Skin of body (tissue), 2 donors: ENCODE measurements around the gene CXCL11. TPM values are rescaled to one million over a fixed set of nuclear protein-coding genes. Genes with fewer than 3 reads are reported as not detected.
A peak's percentile ranks its signal among the peaks of the same experiment; 100 is the strongest.
"Not testable (repeated sequence)": the region's sequence is repeated elsewhere in the genome, so short reads cannot be mapped to it uniquely, and the experiment has no call there.

Source experiments
- DNase-seq: peaks from one replicate; lab custom pipeline; 2025; lab: John Stamatoyannopoulos, UW
- total RNA-seq: library from RNA; depleted of rRNA; stranded (reverse); fragments of >200 nt; gene quantifications from one replicate; pipeline ENCODE4 v1.2.3, GENCODE V29; 2014

CXCL11 gene
- total RNA-seq, 1 donor from 2014 or later, result 0.49 TPM

GRCh38 chr4:76043306-76043705 is 7.4 kb upstream of the CXCL11 start:
- not testable (repeated sequence) for DNase-seq

DNA sequence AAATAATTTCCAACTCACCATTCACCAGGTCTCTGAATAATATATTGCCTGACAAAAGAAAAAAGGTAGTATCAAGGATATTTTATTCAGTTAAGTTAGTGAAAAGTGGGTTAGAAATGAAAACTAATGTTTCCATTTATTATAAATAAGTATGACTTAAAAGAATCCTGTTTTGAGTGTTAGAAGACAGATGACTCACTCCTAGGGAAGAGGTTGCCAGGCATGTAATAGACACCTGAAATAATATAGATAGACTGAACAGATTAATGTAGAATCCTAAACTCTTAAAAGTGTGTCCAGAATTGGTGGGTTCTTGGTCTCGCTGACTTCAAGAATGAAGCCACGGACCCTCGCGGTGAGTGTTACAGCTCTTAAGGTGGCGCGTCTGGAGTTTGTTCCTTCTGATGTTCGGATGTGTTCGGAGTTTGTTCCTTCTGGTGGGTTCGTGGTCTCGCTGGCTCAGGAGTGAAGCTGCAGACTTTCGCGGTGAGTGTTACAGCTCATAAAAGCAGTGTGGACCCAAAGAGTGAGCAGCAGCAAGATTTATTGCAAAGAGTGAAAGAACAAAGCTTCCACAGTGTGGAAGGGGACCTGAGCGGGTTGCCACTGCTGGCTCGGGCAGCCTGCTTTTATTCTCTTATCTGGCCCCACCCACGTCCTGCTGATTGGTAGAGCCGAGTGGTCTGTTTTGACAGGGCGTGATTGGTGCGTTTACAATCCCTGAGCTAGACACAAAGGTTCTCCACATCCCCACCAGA is 6.5 kb upstream of the CXCL11 start:
- not testable (repeated sequence) for DNase-seq

DNA sequence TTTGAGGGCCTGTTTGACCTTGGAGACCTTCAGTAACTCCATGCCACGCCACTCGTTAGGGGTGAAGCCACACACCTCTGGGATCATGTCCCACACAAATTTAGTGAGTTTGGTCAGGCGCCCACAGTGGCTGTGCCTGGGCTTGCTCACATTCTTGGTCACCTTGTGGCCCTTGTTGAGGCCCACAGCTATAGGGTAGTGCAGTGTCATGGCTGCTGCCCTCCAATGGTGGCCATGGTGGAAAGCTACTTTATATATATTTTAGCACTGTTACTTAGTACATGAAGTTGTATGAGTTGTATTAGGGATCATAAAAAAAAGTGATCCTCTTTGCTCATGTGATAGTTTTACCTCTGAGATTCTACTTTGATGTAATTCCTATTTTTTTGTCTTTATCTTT is 985 bp upstream of the CXCL11 start:
- no peak for DNase-seq

DNA sequence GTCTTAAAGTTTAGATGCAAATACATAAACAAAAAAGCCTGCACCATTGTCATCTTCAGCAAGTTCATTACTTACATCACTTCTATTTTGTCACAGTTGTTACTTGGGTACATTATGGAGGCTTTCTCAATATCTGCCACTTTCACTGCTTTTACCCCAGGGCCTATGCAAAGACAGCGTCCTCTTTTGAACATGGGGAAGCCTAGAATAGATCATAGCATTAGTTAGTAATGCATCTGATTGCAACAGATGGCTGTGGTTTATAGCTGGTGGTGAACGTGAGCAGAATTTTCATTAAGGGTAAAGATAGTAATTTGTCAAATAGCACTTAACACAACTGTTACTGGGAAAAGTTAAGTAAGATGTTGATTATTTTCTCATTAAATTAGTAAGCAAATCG is 729 bp downstream of the CXCL11 start:
- no peak for DNase-seq

GRCh38 chr4:76029300-76029699 is 6.6 kb downstream of the CXCL11 start:
- DNase-seq, result no peak

- no peak for DNase-seq
Observed at GRCh38 chr4:76028350-76028765, 7.5 kb downstream of the CXCL11 start.

DNA sequence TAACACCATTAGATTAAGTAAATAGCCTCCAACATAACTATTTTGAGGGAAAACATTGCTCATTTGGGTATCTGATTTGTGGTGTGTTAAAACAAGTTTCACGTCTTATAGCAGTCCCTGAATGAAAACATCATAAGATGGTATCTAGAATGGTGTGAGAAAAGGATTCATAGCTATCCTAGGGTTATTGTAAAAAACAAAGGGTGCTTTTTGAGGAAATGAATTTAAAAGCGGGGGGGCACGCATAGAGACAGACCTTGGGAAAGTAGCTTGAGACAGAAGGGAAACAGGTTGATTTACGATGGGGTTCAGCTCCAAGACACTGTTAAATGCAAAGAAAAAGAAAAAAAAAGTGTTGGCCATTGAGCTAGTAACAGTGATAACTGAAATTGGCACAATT is 11.8 kb downstream of the CXCL11 start:
- no peak for DNase-seq

- no peak for DNase-seq
Observed at GRCh38 chr4:76023389-76023788, 12.5 kb downstream of the CXCL11 start, which contains the start of gene CXCL10. TSS of gene CXCL10 (minus strand) at chr4:76023497. CDS start at chr4:76023431, 66 bp downstream.

- DNase-seq, result no peak
Observed at GRCh38 chr4:76022677-76023076, 13.2 kb downstream of the CXCL11 start.

DNA sequence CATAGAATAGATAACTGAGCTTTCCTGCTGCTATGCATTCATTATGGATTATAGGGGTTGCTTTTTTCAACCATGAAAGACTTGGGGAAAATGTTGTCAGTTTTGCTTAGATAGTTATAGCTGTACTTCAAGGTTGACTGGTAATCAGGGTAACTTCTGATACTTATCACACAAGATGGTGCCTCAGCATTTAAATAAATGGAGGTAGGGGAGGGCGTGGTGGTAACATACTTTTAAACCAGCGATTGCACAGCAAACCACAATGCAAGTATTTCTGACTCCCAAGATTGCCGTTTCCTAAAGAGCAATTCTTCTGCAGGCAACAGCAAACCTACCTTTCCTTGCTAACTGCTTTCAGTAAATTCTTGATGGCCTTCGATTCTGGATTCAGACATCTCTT is 13.8 kb downstream of the CXCL11 start:
- DNase-seq, result no peak

GRCh38 chr4:76017056-76017686 is 18.7 kb downstream of the CXCL11 start:
- no peak for DNase-seq

DNA sequence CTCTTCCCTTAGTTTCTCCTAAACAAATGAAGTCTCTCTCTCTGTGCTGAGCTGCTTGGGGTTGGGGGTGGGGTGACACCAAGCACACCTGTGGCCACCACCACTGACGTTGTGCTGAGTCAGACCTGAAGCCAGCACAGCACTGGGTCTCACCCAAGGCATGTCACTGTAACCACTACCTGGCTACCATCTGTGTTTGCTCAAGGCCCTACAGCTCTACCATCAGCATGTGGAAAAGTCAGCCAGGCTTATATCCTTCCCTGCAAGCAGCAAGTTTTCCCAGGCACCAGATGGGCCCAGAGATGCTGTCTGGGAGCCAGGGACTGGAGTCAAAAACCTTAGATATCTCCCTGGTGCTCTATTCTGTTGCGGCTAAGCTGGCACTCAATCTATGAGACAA is 19.5 kb downstream of the CXCL11 start:
- no peak for DNase-seq

- DNase-seq, result no peak
Observed at GRCh38 chr4:76013540-76013939, 22.3 kb downstream of the CXCL11 start.

DNA sequence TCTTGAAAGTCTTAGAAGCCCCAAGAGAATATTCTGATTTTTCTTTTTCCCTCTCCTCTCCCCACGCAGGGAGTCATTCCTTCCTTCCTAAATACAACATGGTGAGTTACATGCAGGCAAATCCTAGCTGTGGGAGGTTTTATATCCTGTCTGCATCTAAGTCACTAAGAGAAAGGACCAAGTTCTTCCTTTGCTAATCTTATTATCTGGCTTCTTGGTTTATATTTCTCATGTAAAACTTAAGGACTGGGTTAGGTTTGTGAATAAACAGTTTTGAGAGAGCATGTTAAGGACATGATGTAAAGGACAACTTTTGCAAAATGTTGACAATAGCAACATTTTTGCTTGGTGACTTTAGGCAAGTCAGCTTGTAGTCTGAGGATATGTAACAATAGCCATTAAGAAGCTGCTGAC is 23.5 kb downstream of the CXCL11 start:
- DNase-seq, result no peak

GRCh38 chr4:76011700-76012387 is 24.0 kb downstream of the CXCL11 start:
- DNase-seq, result peak; percentile 45

DNA sequence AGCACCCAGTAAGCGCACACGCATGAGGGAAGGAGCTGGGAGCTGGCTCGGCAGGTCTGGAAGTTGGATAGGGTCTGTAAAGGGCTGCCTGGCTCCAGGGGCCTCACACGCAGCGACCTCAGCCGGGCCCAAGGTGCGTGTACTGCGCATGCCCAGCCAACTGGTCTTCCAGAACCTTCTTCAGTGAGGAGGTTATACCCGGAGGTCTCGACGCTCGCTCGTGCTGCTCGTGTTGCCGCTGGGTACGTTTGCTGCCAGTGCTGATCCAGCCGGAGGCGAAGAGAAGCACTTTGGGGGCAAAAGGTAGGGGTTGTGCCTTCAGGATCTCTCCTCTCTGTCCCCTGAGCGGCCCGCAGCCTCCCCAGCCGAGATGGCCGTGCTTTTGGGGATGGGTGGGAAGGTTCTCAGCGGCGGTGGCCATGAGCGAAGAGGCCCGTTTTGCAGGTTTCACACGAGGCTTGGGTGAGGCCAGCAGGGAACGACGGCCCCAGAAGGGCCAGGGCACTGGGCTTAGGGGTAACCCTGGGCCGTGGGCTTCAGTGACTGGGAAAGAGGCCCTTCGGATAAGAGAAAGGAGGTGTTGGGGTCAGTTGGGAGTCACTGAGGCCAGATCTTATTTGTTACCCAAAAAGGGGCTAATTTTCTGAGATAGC is 24.7 kb downstream of the CXCL11 start:
- DNase-seq, result no peak

DNA sequence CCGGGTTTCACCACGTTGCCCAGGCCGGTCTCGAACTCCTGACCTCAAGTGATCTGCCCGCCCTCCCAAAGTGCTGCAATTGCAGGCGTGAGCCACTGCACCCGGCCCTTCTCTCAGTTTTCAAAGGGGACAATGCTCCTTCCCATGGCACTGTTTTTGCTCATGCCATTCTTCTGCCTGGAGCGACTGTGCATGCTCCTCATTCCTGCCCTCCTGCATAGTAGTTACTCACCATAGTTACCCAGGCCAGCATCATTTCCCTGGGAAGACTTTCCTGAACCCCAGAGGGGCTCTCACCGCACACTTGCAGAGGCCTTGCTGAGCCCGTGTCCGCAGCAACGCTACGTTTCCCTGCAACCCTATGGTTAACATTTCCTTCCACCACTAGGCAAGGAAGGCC is 25.3 kb downstream of the CXCL11 start:
- DNase-seq, result no peak

- no peak for DNase-seq
Observed at GRCh38 chr4:76009311-76009710, 26.6 kb downstream of the CXCL11 start.

- no peak for DNase-seq
Observed at GRCh38 chr4:76007089-76007862, 28.6 kb downstream of the CXCL11 start, which contains the start of gene CXCL9. TSS of gene CXCL9 (minus strand) at chr4:76007509. CDS start at chr4:76007449, 60 bp downstream.

DNA sequence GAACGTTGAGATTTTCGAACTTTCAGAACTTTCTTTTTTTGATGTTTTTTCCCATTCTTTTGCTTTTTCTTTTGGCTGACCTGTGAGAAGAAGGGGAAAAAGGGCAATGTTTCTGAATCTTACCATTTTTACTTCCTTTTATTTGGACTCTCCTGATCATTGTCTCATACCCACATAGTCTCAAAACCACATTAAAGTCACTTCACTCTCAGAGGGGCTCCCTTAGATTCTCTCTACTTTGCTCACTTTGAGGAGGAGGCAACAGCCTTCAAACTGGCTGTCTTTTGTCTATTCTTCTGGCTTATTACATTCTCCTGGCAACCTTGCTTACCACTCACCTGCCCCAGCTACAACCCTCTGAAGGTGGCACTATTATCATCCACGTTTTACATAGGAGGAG is 32.2 kb downstream of the CXCL11 start:
- DNase-seq, result no peak

GRCh38 chr4:76003035-76003434 is 32.8 kb downstream of the CXCL11 start:
- no peak for DNase-seq
